GM13976 (cell line): ENCODE measurements around the gene PRRC2B.

ENCODE experiments used
- DNase-seq: peaks from one replicate; pipeline ENCODE4 v3.0.0; 2012; ENCODE audit warnings: low spot score
- CTCF ChIP-seq: IDR thresholded peaks from 2 replicates; pipeline ENCODE4 v1.5.1; 2012; ENCODE audit warnings: borderline replicate concordance, mild to moderate bottlenecking; ENCODE audit not compliant: insufficient read depth; ENCODE audit errors: extremely low read depth, missing control alignments, control extremely low read depth
- in situ Hi-C: fragments of 300-500 bp; cut with MboI; formaldehyde crosslinking; loops from one replicate; pipeline ENCODE4 v1.12.0; 2022; ENCODE audit warnings: low sequenced_read_pairs, mixed read lengths, inconsistent platforms; ENCODE audit not compliant: unreplicated experiment

The PRRC2B gene

GRCh38 chr9:131398204-131398603 lies 4.3 kb downstream of the PRRC2B start:
- in situ Hi-C loops = no loop called here
- TF ChIP-seq CTCF = no peak
- no peak for DNase-seq

GRCh38 chr9:131399972-131400371 lies 6.1 kb downstream of the PRRC2B start:
- in situ Hi-C loops = no loop called here
- no peak for TF ChIP-seq CTCF
- DNase-seq = no peak

GRCh38 chr9:131400627-131401026 lies 6.7 kb downstream of the PRRC2B start:
- in situ Hi-C loops = no loop called here
- no peak for TF ChIP-seq CTCF
- DNase-seq = no peak

- in situ Hi-C loops = no loop called here
- DNase-seq = no peak
- TF ChIP-seq CTCF = no peak
Measured at GRCh38 chr9:131402073-131402472, 8.2 kb downstream of the PRRC2B start.

GRCh38 chr9:131402738-131403492 lies 9.0 kb downstream of the PRRC2B start:
- no peak for DNase-seq
- in situ Hi-C loops = no loop called here
- TF ChIP-seq CTCF = no peak

- DNase-seq = no peak
- in situ Hi-C loops = no loop called here
- TF ChIP-seq CTCF = no peak
Measured at GRCh38 chr9:131403493-131403773, 9.5 kb downstream of the PRRC2B start.
